ENCODE measurements around the gene ITGB7.

The ITGB7 gene

DNA sequence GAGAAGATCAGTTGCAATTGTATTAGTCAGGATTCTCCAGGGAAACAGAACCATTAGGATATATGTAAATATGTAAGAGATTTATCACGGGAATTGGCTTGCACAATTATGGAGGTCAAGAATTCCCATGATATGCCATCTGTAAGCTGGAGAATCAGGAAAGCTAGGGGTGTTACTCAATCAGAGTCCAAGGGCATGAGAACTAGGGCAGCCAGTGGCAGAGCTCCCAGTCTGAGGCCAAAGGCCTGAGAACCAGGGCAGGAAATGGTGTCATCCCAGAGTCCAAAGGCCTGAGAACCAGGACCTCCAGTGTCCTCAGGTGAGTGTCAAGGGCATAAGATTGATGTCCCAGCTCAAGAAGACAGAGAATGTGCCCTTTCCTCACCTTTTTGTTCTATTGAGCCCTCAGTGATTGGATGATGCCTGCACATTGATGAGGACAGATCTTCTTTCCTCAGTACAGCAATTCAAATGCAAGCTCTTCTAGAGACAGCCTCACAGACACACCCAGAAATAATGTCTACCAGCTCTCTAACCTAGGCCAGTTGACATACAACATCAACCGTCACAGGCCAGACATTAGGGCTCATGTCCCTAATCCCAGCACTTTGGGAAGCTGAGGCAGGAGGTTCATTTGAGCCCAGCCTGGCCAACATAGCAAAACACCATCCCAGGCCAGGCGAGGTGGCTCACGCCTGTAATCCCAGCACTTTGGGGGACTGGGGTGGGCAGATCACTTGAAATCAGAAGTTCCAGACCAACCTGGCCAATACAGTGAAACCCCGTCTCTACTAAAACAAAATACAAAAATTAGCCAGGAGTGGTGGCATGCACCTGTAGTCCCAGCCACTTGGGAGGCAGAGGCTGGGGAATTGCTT lies 61.4 kb downstream of the ITGB7 start:
- peak; percentile 69 for DNase-seq (ENCODE audit: low read depth)

DNA sequence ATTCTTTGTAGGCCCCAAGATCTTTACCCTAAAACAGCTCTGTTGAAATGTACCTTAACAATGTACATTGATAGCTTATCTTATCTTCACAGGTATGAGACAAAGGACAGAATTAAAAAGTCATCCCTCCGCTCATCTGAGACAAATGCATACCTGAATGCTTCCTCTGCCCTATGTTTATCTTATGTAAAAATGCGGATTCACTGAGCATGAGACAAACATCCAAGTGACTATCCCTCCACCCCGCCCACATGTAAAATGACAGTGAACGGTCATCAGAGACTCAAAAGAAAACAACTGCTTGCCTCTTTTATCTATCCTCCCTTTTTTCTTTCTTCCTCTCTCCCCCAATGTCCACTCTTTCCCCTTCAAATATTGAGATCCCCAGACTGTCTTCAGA lies 63.7 kb downstream of the ITGB7 start:
- DNase-seq (ENCODE audit: low read depth), result no peak
